HepG2 (cell line): ENCODE results near the gene NOP58. TPM values are rescaled to one million over a fixed set of nuclear protein-coding genes. Genes with fewer than 3 reads are reported as not detected.

ENCODE experiments used
- CHCHD3 ChIP-seq: sonication (generic); formaldehyde crosslinking; IDR thresholded peaks from 2 replicates; pipeline ENCODE4 v1.8.0; 2022; ENCODE audit warnings: mild to moderate bottlenecking, missing genetic modification reagents, moderate library complexity
- ETS1 ChIP-seq: sonication (generic); formaldehyde crosslinking; IDR thresholded peaks from 2 replicates; pipeline ENCODE4 v1.4.0; 2020; ENCODE audit warnings: missing genetic modification reagents
- HCFC1 ChIP-seq: fragments of 150-350 bp; IDR thresholded peaks from 2 replicates; pipeline ENCODE4 v1.6.1; 2014; ENCODE audit warnings: low read depth, low read length
- HNRNPUL1 ChIP-seq: fragments of 200-400 bp; formaldehyde crosslinking; IDR thresholded peaks from 2 replicates; pipeline ENCODE4 v1.6.1; 2017; ENCODE audit warnings: low read depth, mild to moderate bottlenecking, low read length, moderate library complexity
- JUND ChIP-seq: sonication (generic); formaldehyde crosslinking; IDR thresholded peaks from 2 replicates; pipeline ENCODE4 v1.8.0; 2022; ENCODE audit warnings: mild to moderate bottlenecking, missing genetic modification reagents
- KLF12 ChIP-seq: sonication (generic); formaldehyde crosslinking; IDR thresholded peaks from 2 replicates; pipeline ENCODE4 v1.4.0; 2020; ENCODE audit warnings: missing genetic modification reagents, borderline replicate concordance
- MED13 ChIP-seq: sonication (generic); formaldehyde crosslinking; IDR thresholded peaks from 2 replicates; pipeline ENCODE4 v1.5.0; 2020; ENCODE audit warnings: missing genetic modification reagents
- PAF1 ChIP-seq: IDR thresholded peaks from 2 replicates; pipeline ENCODE4 v1.6.1; 2016; ENCODE audit warnings: missing genetic modification reagents, missing compliant biosample characterization
- THAP11 ChIP-seq: IDR thresholded peaks from 2 replicates; pipeline ENCODE4 v1.6.1; 2016; ENCODE audit warnings: missing biosample characterization, missing genetic modification reagents
- ZNF17 ChIP-seq: sonication (generic); formaldehyde crosslinking; IDR thresholded peaks from 2 replicates; pipeline ENCODE4 v1.5.0; 2020; ENCODE audit warnings: mild to moderate bottlenecking, missing genetic modification reagents
- ZNF20 ChIP-seq: sonication (generic); formaldehyde crosslinking; IDR thresholded peaks from 2 replicates; pipeline ENCODE4 v1.4.0; 2020; ENCODE audit warnings: mild to moderate bottlenecking, moderate library complexity, missing genetic modification reagents
- ZNF407 ChIP-seq: sonication (generic); formaldehyde crosslinking; IDR thresholded peaks from one replicate; pipeline ENCODE4 v1.5.1; 2020; ENCODE audit warnings: mild to moderate bottlenecking, missing genetic modification reagents; ENCODE audit errors: not compliant biosample characterization
- ZNF570 ChIP-seq: sonication (generic); formaldehyde crosslinking; IDR thresholded peaks from 2 replicates; pipeline ENCODE4 v1.4.0; 2020; ENCODE audit warnings: mild to moderate bottlenecking, missing genetic modification reagents, borderline replicate concordance
- ZNF841 ChIP-seq: sonication (generic); formaldehyde crosslinking; IDR thresholded peaks from 2 replicates; pipeline ENCODE4 v1.8.1; 2023; ENCODE audit warnings: missing genetic modification reagents, borderline replicate concordance
- ZUFSP ChIP-seq: sonication (generic); formaldehyde crosslinking; IDR thresholded peaks from 2 replicates; pipeline ENCODE4 v1.9.0; 2021; ENCODE audit warnings: missing genetic modification reagents, mild to moderate bottlenecking, borderline replicate concordance
- polyA plus RNA-seq, 8 experiments: library from polyadenylated mRNA; depleted of rRNA in 3 of 8; stranded (reverse) in 7 of 8; unstranded in 1 of 8; fragments of >200 nt; fragmentation: Illumina TruSeq in 4 of 8; extraction: Trizol in 4 of 8; gene quantifications; 2 replicates each; pipeline versions ENCODE4 v1.2.1 to v1.2.3, GENCODE V29; 2011 to 2016; ENCODE audit warnings: low read depth in 4 of 8, missing spikeins in 1 of 8, mixed read lengths in 1 of 8; ENCODE audit not compliant: insufficient read depth in 1 of 8
- total RNA-seq, 5 experiments: library from RNA; depleted of rRNA; stranded (reverse); fragments of >200 nt; fragmentation: Illumina TruSeq; extraction: Trizol; gene quantifications; 2 replicates each; pipeline ENCODE4 v1.2.3, GENCODE V29; 2016; ENCODE audit warnings: low read depth in 1 of 5

Gene NOP58
- total and polyA plus RNA-seq, 2 of the 13 experiments (the other 11 are each of a cell fraction or from before 2014, with no cell fraction given) = 74.9 to 203 TPM

GRCh38 chr2:202238234-202239197 lies 27.0 kb upstream of the NOP58 start, which contains the start of gene SUMO1 (continued):
- TF ChIP-seq ZNF570 (CRISPR knock-in tag) (no peak), ETS1 (CRISPR knock-in tag) (no peak), ZUFSP (CRISPR knock-in tag) (no peak), JUND (no peak), ZNF20 (CRISPR knock-in tag) (0 out of 2 replicates have a peak, but pooled peaks have one; percentile 73), HCFC1 (peak; percentile 32; the same call in 1 of the 2 replicates), ZNF17 (CRISPR knock-in tag) (no peak), KLF12 (CRISPR knock-in tag) (0 out of 2 replicates have a peak, but pooled peaks have one; percentile 52), ZNF407 (CRISPR knock-in tag) (no peak), MED13 (peak; percentile 52; the same call in 1 of the 2 replicates), PAF1 (CRISPR knock-in tag) (no peak), THAP11 (peak; percentile 88), ZNF841 (CRISPR knock-in tag) (no peak), CHCHD3 (no peak), HNRNPUL1 (no peak)
